Left colon (tissue), 2 donors: ENCODE measurements around the gene TMEM256. TPM values are rescaled to one million over a fixed set of nuclear protein-coding genes. Genes with fewer than 3 reads are reported as not detected.

Experiments
- ATAC-seq: fragments of 200-7000 bp; cut with Tn5 transposase; one replicate; pipeline ENCODE4 v1.9.1; 2020; ENCODE audit warnings: mild to moderate bottlenecking, moderate library complexity
- DNase-seq, 2 donors: peaks; one replicate each; pipeline ENCODE4 v3.0.0-alpha.2; 2020
- intact Hi-C, 2 donors: fragments of 100-400 bp; cut with DNase I in 1 of 2; cut with micrococcal nuclease in 1 of 2; formaldehyde crosslinking; loops; one replicate each; pipeline versions ENCODE4 v1.11.2 to v1.14.0; 2022; cut with DNase I, micrococcal nuclease
- total RNA-seq, 2 donors: library from RNA; stranded (reverse); fragmentation: NEBNext Ultra II Directional; extraction: Animal tissue kit (Norgen Biotek cat#: 25700); gene quantifications; one replicate each; pipeline ENCODE4 v1.2.1, GENCODE V29; 2021
- donor health status: DM: no; HTN: no; CAD: no.
- donor health status: DM: yes; HTN: yes; CAD: no.

The TMEM256 gene
- total RNA-seq, 2 donors from 2014 or later = 70.8 to 81.0 TPM

GRCh38 chr17:7435676-7436555 is 32.0 kb upstream of the TMEM256 start:
- peak; percentile 61 to 75 for DNase-seq
- intact Hi-C loops = loop anchor here in 1 of 2 donors (10.0 kb wide), 1 partner anchor 81 kb away; the partner anchor contains the start of genes KCTD11 and TMEM95
- peak; percentile 43 for ATAC-seq

- intact Hi-C loops = loop anchor here in 1 of 2 donors (10.0 kb wide), 1 partner anchor 77 kb away; the partner anchor contains the start of genes KCTD11 and TMEM95
- DNase-seq = no peak
- ATAC-seq = no peak
Measured at GRCh38 chr17:7432296-7432695, 28.4 kb upstream of the TMEM256 start.

GRCh38 chr17:7431231-7431630 is 27.3 kb upstream of the TMEM256 start:
- DNase-seq = no peak
- no peak for ATAC-seq
- intact Hi-C loops = loop anchor here in 1 of 2 donors (10.0 kb wide), 1 partner anchor 76 kb away; the partner anchor contains the start of genes KCTD11 and TMEM95

- no peak for DNase-seq
- ATAC-seq = no peak
- intact Hi-C loops = loop anchor here in 1 of 2 donors (10.0 kb wide), 1 partner anchor 75 kb away; the partner anchor contains the start of genes KCTD11 and TMEM95
Measured at GRCh38 chr17:7429722-7430121, 25.8 kb upstream of the TMEM256 start.

- no peak for ATAC-seq
- no peak for DNase-seq
- intact Hi-C loops = no loop called here
Measured at GRCh38 chr17:7428557-7428956, 24.7 kb upstream of the TMEM256 start, which contains the start of gene SPEM3. TSS of gene SPEM3 (plus strand) at chr17:7428857. CDS start at chr17:7428903, 46 bp downstream.

GRCh38 chr17:7427549-7427948 is 23.7 kb upstream of the TMEM256 start:
- DNase-seq (no peak), ATAC-seq (no peak)
- intact Hi-C loops = no loop called here

- DNase-seq (no peak), ATAC-seq (no peak)
- intact Hi-C loops = no loop called here
Measured at GRCh38 chr17:7426896-7427489, 23.1 kb upstream of the TMEM256 start.

GRCh38 chr17:7426203-7426863 is 22.4 kb upstream of the TMEM256 start:
- intact Hi-C loops = no loop called here
- DNase-seq = no peak
- ATAC-seq = no peak

GRCh38 chr17:7425756-7426155 is 21.9 kb upstream of the TMEM256 start:
- no peak for ATAC-seq
- no peak for DNase-seq
- intact Hi-C loops = no loop called here

- no peak for DNase-seq
- ATAC-seq = no peak
- intact Hi-C loops = no loop called here
Measured at GRCh38 chr17:7425316-7425715, 21.4 kb upstream of the TMEM256 start, which contains the start of gene SPEM2. TSS of gene SPEM2 (plus strand) at chr17:7425616. CDS start at chr17:7425689, 73 bp downstream.

- DNase-seq (no peak), ATAC-seq (no peak)
- intact Hi-C loops = no loop called here
Measured at GRCh38 chr17:7423679-7424078, 19.8 kb upstream of the TMEM256 start.

GRCh38 chr17:7421186-7421585 is 17.3 kb upstream of the TMEM256 start:
- no peak for ATAC-seq
- intact Hi-C loops = no loop called here
- no peak for DNase-seq

GRCh38 chr17:7419819-7420610 is 16.1 kb upstream of the TMEM256 start, which contains the start of gene SPEM1:
TSS of gene SPEM1 (plus strand) at chr17:7420324. CDS start at chr17:7420385, 61 bp downstream.
- ATAC-seq (no peak), DNase-seq (no peak)
- intact Hi-C loops = no loop called here

GRCh38 chr17:7418472-7419152 is 14.7 kb upstream of the TMEM256 start:
- no peak for DNase-seq
- intact Hi-C loops = no loop called here
- no peak for ATAC-seq

- no peak for ATAC-seq
- DNase-seq = no peak
- intact Hi-C loops = no loop called here
Measured at GRCh38 chr17:7417056-7417655, 13.3 kb upstream of the TMEM256 start.

GRCh38 chr17:7416323-7416722 is 12.4 kb upstream of the TMEM256 start:
- intact Hi-C loops = no loop called here
- DNase-seq (no peak), ATAC-seq (peak; percentile 24)

GRCh38 chr17:7415784-7416183 is 11.9 kb upstream of the TMEM256 start:
- DNase-seq (no peak), ATAC-seq (no peak)
- intact Hi-C loops = no loop called here
